Loucy (cell line): Measurements from ENCODE around the gene EEF1A2.

Source experiments
- H2AFZ ChIP-seq: fragments of 200-600 bp; sonication (generic); 2 replicates; pipeline ENCODE4 v1.6.0; 2016; ENCODE audit warnings: antibody characterized with exemption, mild to moderate bottlenecking, low read length, moderate library complexity
- H3F3A ChIP-seq: fragments of 200-600 bp; 2 replicates; pipeline ENCODE4 v1.6.0; 2016; ENCODE audit warnings: antibody characterized with exemption, low read depth, mild to moderate bottlenecking
- H3K27me3 ChIP-seq: fragments of 200-600 bp; sonication (generic); 2 replicates; pipeline ENCODE4 v1.6.1; 2014; ENCODE audit warnings: low read length, mild to moderate bottlenecking; ENCODE audit not compliant: insufficient read depth, poor library complexity, severe bottlenecking
- H3K36me3 ChIP-seq: fragments of 200-600 bp; sonication (generic); 2 replicates; pipeline ENCODE4 v1.6.1; 2016; ENCODE audit warnings: low read length; ENCODE audit not compliant: insufficient read depth
- H3K4me1 ChIP-seq: fragments of 200-600 bp; sonication (generic); 2 replicates; pipeline ENCODE4 v1.5.1; 2014; ENCODE audit warnings: low read length, mild to moderate bottlenecking; ENCODE audit not compliant: insufficient read depth, poor library complexity, severe bottlenecking
- H3K4me2 ChIP-seq: fragments of 200-600 bp; sonication (generic); 2 replicates; pipeline ENCODE4 v1.6.0; 2014; ENCODE audit warnings: antibody characterized with exemption, low read length, low read depth, mild to moderate bottlenecking; ENCODE audit not compliant: poor library complexity, severe bottlenecking
- H3K4me3 ChIP-seq: fragments of 200-600 bp; sonication (generic); 2 replicates; pipeline ENCODE4 v1.5.1; 2014; ENCODE audit warnings: low read length, mild to moderate bottlenecking, mixed read lengths; ENCODE audit not compliant: poor library complexity, severe bottlenecking
- H3K79me2 ChIP-seq: fragments of 200-600 bp; sonication (generic); 2 replicates; pipeline ENCODE4 v1.6.1; 2014; ENCODE audit warnings: low read length; ENCODE audit not compliant: insufficient read depth
- H3K9ac ChIP-seq: fragments of 200-600 bp; sonication (generic); 2 replicates; pipeline ENCODE4 v1.6.0; 2014; ENCODE audit warnings: mild to moderate bottlenecking, low read depth, low read length, moderate library complexity; ENCODE audit not compliant: poor library complexity, severe bottlenecking
- H3K9me2 ChIP-seq: fragments of 200-600 bp; sonication (generic); replicated peaks from 2 replicates; pipeline ENCODE4 v1.6.1; 2016; ENCODE audit warnings: low read depth, low read length, mixed read lengths
- H3K9me3 ChIP-seq: fragments of 200-600 bp; sonication (generic); 2 replicates; pipeline ENCODE4 v1.6.1; 2014; ENCODE audit warnings: mild to moderate bottlenecking, antibody characterized with exemption, low read length, low read depth; ENCODE audit not compliant: insufficient read depth
- H4K20me1 ChIP-seq: fragments of 200-600 bp; sonication (generic); 2 replicates; pipeline ENCODE4 v1.6.0; 2014; ENCODE audit warnings: antibody characterized with exemption, low read length, mild to moderate bottlenecking; ENCODE audit not compliant: insufficient read depth, poor library complexity, severe bottlenecking
- CTCF ChIP-seq: fragments of 200-600 bp; sonication (generic); conservative IDR thresholded peaks from 2 replicates; pipeline ENCODE4 v1.5.1; 2014; ENCODE audit warnings: mild to moderate bottlenecking, antibody characterized with exemption, low read length
- EZH2phosphoT487 ChIP-seq: fragments of 200-600 bp; IDR thresholded peaks from 2 replicates; pipeline ENCODE4 v1.6.1; 2018; ENCODE audit warnings: antibody characterized with exemption, mild to moderate bottlenecking, moderate library complexity, borderline replicate concordance

The EEF1A2 gene

GRCh38 chr20:63463400-63464288 lies 35.2 kb downstream of the EEF1A2 start:
- H3K4me2 ChIP-seq: no peak overlapping the region
- no peaks in the 10 kb centered on the region for H3K27me3 ChIP-seq
- no peaks in the 10 kb centered on the region for H4K20me1 ChIP-seq
- H3K4me1 ChIP-seq: no peaks in the 10 kb centered on the region
- H3K9ac ChIP-seq: no peak overlapping the region
- H3K79me2 ChIP-seq: no peaks in the 10 kb centered on the region
- H3K9me3 ChIP-seq: no peaks in the 10 kb centered on the region
- H3F3A ChIP-seq: no peaks in the 10 kb centered on the region
- no peak overlapping the region for H2AFZ ChIP-seq
- H3K36me3 ChIP-seq: no peaks in the 10 kb centered on the region
- no peak for TF ChIP-seq CTCF
- TF ChIP-seq EZH2phosphoT487: no peak
- no peak overlapping the region for H3K4me3 ChIP-seq
- H3K9me2 ChIP-seq: no peaks in the 10 kb centered on the region

GRCh38 chr20:63462244-63462643 lies 36.6 kb downstream of the EEF1A2 start:
- Histone ChIP-seq H2AFZ (no peak overlapping the region), H3K36me3 (no peaks in the 10 kb centered on the region), H3K79me2 (no peaks in the 10 kb centered on the region), H3K9me3 (no peaks in the 10 kb centered on the region), H3K27me3 (no peaks in the 10 kb centered on the region), H3K9ac (no peak overlapping the region), H3K9me2 (no peaks in the 10 kb centered on the region), H3F3A (no peaks in the 10 kb centered on the region), H3K4me3 (no peak overlapping the region), H3K4me2 (no peak overlapping the region), H3K4me1 (peaks cover 11% of the 10 kb centered on the region), H4K20me1 (no peaks in the 10 kb centered on the region)
- TF ChIP-seq CTCF (no peak), EZH2phosphoT487 (no peak)

- peaks cover 15% of the 10 kb centered on the region for H3K4me1 ChIP-seq
- no peak overlapping the region for H3K4me2 ChIP-seq
- no peaks in the 10 kb centered on the region for H3F3A ChIP-seq
- no peak overlapping the region for H3K4me3 ChIP-seq
- H2AFZ ChIP-seq: no peak overlapping the region
- H4K20me1 ChIP-seq: no peaks in the 10 kb centered on the region
- no peaks in the 10 kb centered on the region for H3K27me3 ChIP-seq
- H3K36me3 ChIP-seq: no peaks in the 10 kb centered on the region
- H3K79me2 ChIP-seq: no peaks in the 10 kb centered on the region
- H3K9me3 ChIP-seq: no peaks in the 10 kb centered on the region
- H3K9me2 ChIP-seq: no peaks in the 10 kb centered on the region
- TF ChIP-seq EZH2phosphoT487 (no peak), CTCF (no peak)
- no peak overlapping the region for H3K9ac ChIP-seq
Measured at GRCh38 chr20:63461104-63461763, 37.6 kb downstream of the EEF1A2 start.
